K562 (cell line): ENCODE measurements around the gene FANCF. TPM values are rescaled to one million over a fixed set of nuclear protein-coding genes. Genes with fewer than 3 reads are reported as not detected.

Source experiments
- CBFA2T2 ChIP-seq: fragments of 450-650 bp; conservative IDR thresholded peaks from 2 replicates; pipeline ENCODE4 v1.6.1; 2017; ENCODE audit warnings: mild to moderate bottlenecking
- CUX1 ChIP-seq: fragments of 200-800 bp; sonication (Bioruptor generic); IDR thresholded peaks from 2 replicates; pipeline ENCODE4 v1.6.1; 2016; ENCODE audit warnings: missing genetic modification characterization, missing compliant biosample characterization
- GABPA ChIP-seq: fragments of 200-800 bp; sonication (Bioruptor generic); conservative IDR thresholded peaks from 2 replicates; pipeline ENCODE4 v1.6.1; 2016; ENCODE audit warnings: low read depth, missing genetic modification characterization, missing compliant biosample characterization
- NCOA2 ChIP-seq, 2 experiments: fragments of 450-650 bp; IDR thresholded peaks; 2 replicates each; pipeline ENCODE4 v1.6.1; 2018; ENCODE audit warnings: mild to moderate bottlenecking in 2 of 2, moderate library complexity in 1 of 2; ENCODE audit not compliant: partially characterized antibody in 2 of 2
- SLC30A9 ChIP-seq: fragments of 250-450 bp; sonication (Bioruptor Pico); IDR thresholded peaks from 2 replicates; pipeline ENCODE4 v1.8.0; 2022; ENCODE audit warnings: mild to moderate bottlenecking, moderate library complexity
- SUPT5H ChIP-seq: fragments of 450-650 bp; IDR thresholded peaks from 2 replicates; pipeline ENCODE4 v1.6.1; 2016
- ZBTB5 ChIP-seq: fragments of 450-650 bp; IDR thresholded peaks from 2 replicates; pipeline ENCODE4 v1.6.1; 2017; ENCODE audit warnings: antibody characterized with exemption
- ZC3H4 ChIP-seq: sonication (generic); formaldehyde crosslinking; IDR thresholded peaks from 2 replicates; pipeline ENCODE4 v1.9.0; 2021; ENCODE audit warnings: missing genetic modification reagents, borderline replicate concordance
- ZNF174 ChIP-seq: fragments of 250-450 bp; sonication (Bioruptor Pico); IDR thresholded peaks from 2 replicates; pipeline ENCODE4 v1.4.0; 2020; ENCODE audit warnings: mild to moderate bottlenecking
- ZNF239 ChIP-seq: fragments of 250-450 bp; sonication (Bioruptor Pico); IDR thresholded peaks from 2 replicates; pipeline ENCODE4 v1.4.0; 2020; ENCODE audit warnings: mild to moderate bottlenecking
- ZNF324 ChIP-seq: fragments of 250-450 bp; sonication (Bioruptor Pico); IDR thresholded peaks from 2 replicates; pipeline ENCODE4 v1.4.0; 2020; ENCODE audit warnings: mild to moderate bottlenecking
- ZNF551 ChIP-seq: fragments of 250-450 bp; sonication (Bioruptor Pico); IDR thresholded peaks from 2 replicates; pipeline ENCODE4 v1.5.0; 2021; ENCODE audit warnings: mild to moderate bottlenecking, moderate library complexity
- ZNF655 ChIP-seq: fragments of 250-450 bp; sonication (Bioruptor Pico); IDR thresholded peaks from 2 replicates; pipeline ENCODE4 v1.5.0; 2021
- ZNF76 ChIP-seq: fragments of 250-450 bp; sonication (Bioruptor Pico); IDR thresholded peaks from 2 replicates; pipeline ENCODE4 v1.4.0; 2020; ENCODE audit warnings: mild to moderate bottlenecking, moderate library complexity, borderline replicate concordance
- ZSCAN32 ChIP-seq: fragments of 450-650 bp; formaldehyde crosslinking; IDR thresholded peaks from 2 replicates; pipeline ENCODE4 v1.4.0; 2020; ENCODE audit warnings: mild to moderate bottlenecking, moderate library complexity
- polyA plus RNA-seq, 8 experiments: library from polyadenylated mRNA; depleted of rRNA in 4 of 8; stranded (reverse) in 5 of 8; unstranded in 3 of 8; fragments of >200 nt; fragmentation: Nextera tagmentation in 2 of 8; fragmentation: Illumina TruSeq in 1 of 8; extraction: Ambion mirVana in 2 of 8; extraction: Trizol in 1 of 8; gene quantifications; 2 replicates each; pipeline versions ENCODE4 v1.2.1 to v1.2.3, GENCODE V29; 2011 to 2014; ENCODE audit warnings: inconsistent platforms in 1 of 8, missing spikeins in 1 of 8
- total RNA-seq, 7 experiments: library from RNA; depleted of rRNA in 6 of 7; stranded (reverse); fragments of >200 nt in 6 of 7; fragmentation: Illumina TruSeq in 2 of 7; extraction: Trizol in 2 of 7; gene quantifications; 2 replicates each; pipeline versions ENCODE4 v1.2.1 to v1.2.3, GENCODE V29; 2011 to 2021; ENCODE audit warnings: low replicate concordance in 1 of 7
- TF ChIP-seq, protein P1 (sequence below): sonication (generic); formaldehyde crosslinking; IDR thresholded peaks from 2 replicates; pipeline ENCODE4 v1.8.0; 2022; ENCODE audit warnings: mild to moderate bottlenecking, missing genetic modification reagents
- TF ChIP-seq, protein P2 (sequence below): sonication (generic); formaldehyde crosslinking; IDR thresholded peaks from 2 replicates; pipeline ENCODE4 v1.8.1; 2022; ENCODE audit warnings: missing genetic modification reagents

Gene FANCF
- total and polyA plus RNA-seq, 9 of the 15 experiments (the other 6 are each of a cell fraction or from before 2014, with no cell fraction given) = 0.99 to 10.3 (median 7.5) TPM

GRCh38 chr11:22624742-22625447, 728 bp downstream of the FANCF start (continued):
- no peak for TF ChIP-seq CUX1 (CRISPR knock-in tag)
- TF ChIP-seq, protein P1, sequence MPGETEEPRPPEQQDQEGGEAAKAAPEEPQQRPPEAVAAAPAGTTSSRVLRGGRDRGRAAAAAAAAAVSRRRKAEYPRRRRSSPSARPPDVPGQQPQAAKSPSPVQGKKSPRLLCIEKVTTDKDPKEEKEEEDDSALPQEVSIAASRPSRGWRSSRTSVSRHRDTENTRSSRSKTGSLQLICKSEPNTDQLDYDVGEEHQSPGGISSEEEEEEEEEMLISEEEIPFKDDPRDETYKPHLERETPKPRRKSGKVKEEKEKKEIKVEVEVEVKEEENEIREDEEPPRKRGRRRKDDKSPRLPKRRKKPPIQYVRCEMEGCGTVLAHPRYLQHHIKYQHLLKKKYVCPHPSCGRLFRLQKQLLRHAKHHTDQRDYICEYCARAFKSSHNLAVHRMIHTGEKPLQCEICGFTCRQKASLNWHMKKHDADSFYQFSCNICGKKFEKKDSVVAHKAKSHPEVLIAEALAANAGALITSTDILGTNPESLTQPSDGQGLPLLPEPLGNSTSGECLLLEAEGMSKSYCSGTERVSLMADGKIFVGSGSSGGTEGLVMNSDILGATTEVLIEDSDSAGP (CRISPR knock-in tag) = no peak
- TF ChIP-seq NCOA2 (IDR thresholded peaks at IDR 0.05; ENCODE audit: partially characterized antibody in 2 of 2) = no peak
- TF ChIP-seq ZNF174 (CRISPR knock-in tag) = no peak
- TF ChIP-seq ZBTB5 = no peak
- TF ChIP-seq SUPT5H = no peak
- no peak for TF ChIP-seq ZNF324
- TF ChIP-seq, protein P2, sequence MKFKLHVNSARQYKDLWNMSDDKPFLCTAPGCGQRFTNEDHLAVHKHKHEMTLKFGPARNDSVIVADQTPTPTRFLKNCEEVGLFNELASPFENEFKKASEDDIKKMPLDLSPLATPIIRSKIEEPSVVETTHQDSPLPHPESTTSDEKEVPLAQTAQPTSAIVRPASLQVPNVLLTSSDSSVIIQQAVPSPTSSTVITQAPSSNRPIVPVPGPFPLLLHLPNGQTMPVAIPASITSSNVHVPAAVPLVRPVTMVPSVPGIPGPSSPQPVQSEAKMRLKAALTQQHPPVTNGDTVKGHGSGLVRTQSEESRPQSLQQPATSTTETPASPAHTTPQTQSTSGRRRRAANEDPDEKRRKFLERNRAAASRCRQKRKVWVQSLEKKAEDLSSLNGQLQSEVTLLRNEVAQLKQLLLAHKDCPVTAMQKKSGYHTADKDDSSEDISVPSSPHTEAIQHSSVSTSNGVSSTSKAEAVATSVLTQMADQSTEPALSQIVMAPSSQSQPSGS (CRISPR knock-in tag) = no peak
- no peak for TF ChIP-seq ZNF76 (CRISPR knock-in tag)
- TF ChIP-seq SLC30A9 = no peak
- TF ChIP-seq ZNF551 (CRISPR knock-in tag) = no peak
- no peak for TF ChIP-seq ZC3H4 (CRISPR knock-in tag)
- no peak for TF ChIP-seq CBFA2T2
- no peak for TF ChIP-seq ZNF239 (CRISPR knock-in tag)
- no peak for TF ChIP-seq ZNF655 (CRISPR knock-in tag)
- TF ChIP-seq GABPA (tag) = no peak
- no peak for TF ChIP-seq ZSCAN32 (CRISPR knock-in tag)
